AG04449 (cell line): ENCODE data around the gene RAB12.

Experiments
- CTCF ChIA-PET: fragments of 350-600 bp; formaldehyde crosslinking; extraction: SDS; loops from one replicate; lab custom pipeline; 2021; ENCODE audit warnings: antibody characterized with exemption; lab: Yijun Ruan, JAX
- POLR2A ChIA-PET: fragments of 400-600, 350-600 bp; formaldehyde crosslinking; extraction: SDS; loops from one replicate; lab custom pipeline; 2020; ENCODE audit warnings: antibody characterized with exemption, inconsistent platforms; lab: Yijun Ruan, JAX
- DNase-seq: peaks from one replicate; pipeline ENCODE4 v3.0.0-alpha.2; 2010; ENCODE audit warnings: low read depth, low spot score
- H3K4me3 ChIP-seq: 2 replicates; pipeline ENCODE4 v1.5.1; 2011; ENCODE audit warnings: low read depth, mild to moderate bottlenecking, control low read depth, low read length
- TF ChIP-seq, protein P1 (sequence below): IDR thresholded peaks from one replicate; pipeline ENCODE4 v1.5.1; 2011; ENCODE audit warnings: mild to moderate bottlenecking, moderate library complexity, low read length, control low read depth, inconsistent platforms; ENCODE audit not compliant: insufficient read depth; ENCODE audit errors: missing control alignments

The RAB12 gene

GRCh38 chr18:8688216-8688800 is 79.1 kb downstream of the RAB12 start:
- DNase-seq = no peak
- TF ChIP-seq, protein P1, sequence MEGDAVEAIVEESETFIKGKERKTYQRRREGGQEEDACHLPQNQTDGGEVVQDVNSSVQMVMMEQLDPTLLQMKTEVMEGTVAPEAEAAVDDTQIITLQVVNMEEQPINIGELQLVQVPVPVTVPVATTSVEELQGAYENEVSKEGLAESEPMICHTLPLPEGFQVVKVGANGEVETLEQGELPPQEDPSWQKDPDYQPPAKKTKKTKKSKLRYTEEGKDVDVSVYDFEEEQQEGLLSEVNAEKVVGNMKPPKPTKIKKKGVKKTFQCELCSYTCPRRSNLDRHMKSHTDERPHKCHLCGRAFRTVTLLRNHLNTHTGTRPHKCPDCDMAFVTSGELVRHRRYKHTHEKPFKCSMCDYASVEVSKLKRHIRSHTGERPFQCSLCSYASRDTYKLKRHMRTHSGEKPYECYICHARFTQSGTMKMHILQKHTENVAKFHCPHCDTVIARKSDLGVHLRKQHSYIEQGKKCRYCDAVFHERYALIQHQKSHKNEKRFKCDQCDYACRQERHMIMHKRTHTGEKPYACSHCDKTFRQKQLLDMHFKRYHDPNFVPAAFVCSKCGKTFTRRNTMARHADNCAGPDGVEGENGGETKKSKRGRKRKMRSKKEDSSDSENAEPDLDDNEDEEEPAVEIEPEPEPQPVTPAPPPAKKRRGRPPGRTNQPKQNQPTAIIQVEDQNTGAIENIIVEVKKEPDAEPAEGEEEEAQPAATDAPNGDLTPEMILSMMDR = no peak
- CTCF ChIA-PET = interaction anchor here (0.6 to 5.0 kb wide), 4 partner anchors 8 to 311 kb away, joined by 3 to 71 read pairs (median 5); no protein-coding TSS in a partner anchor
- POLR2A ChIA-PET = no interaction called here
- no peak overlapping the region for H3K4me3 ChIP-seq

- ChIA-PET POLR2A (no interaction called here), CTCF (interaction anchor here (0.6 to 5.0 kb wide), 6 partner anchors 7 to 369 kb away, joined by 3 to 71 read pairs (median 4); no protein-coding TSS in a partner anchor)
- DNase-seq = no peak
- TF ChIP-seq, protein P1 = no peak
- H3K4me3 ChIP-seq = no peak overlapping the region
Measured at GRCh38 chr18:8688816-8689215, 79.6 kb downstream of the RAB12 start.
